Measurements from ENCODE around the gene STK32B. TPM values are rescaled to one million over a fixed set of nuclear protein-coding genes. Genes with fewer than 3 reads are reported as not detected.

The STK32B gene
- total RNA-seq, 4 donors from 2014 or later: 3.0 to 33.8 (median 4.3) TPM

GRCh38 chr4:5472160-5472591 lies 420.9 kb downstream of the STK32B start:
- DNase-seq: no peak
- Histone ChIP-seq H3K4me1 (no peaks in the 10 kb centered on the region), H3K27me3 (no peaks in the 10 kb centered on the region), H3K9me3 (no peaks in the 10 kb centered on the region), H3K36me3 (no peaks in the 10 kb centered on the region), H3K4me3 (no peak overlapping the region), H3K27ac (no peak overlapping the region)
- no peak for TF ChIP-seq CTCF (IDR thresholded peaks at IDR 0.05)
- TF ChIP-seq POLR2A (IDR thresholded peaks at IDR 0.05): no peak
- intact Hi-C loops (cut with DNase I; ENCODE audit: low total_unique reads): no loop called here

DNA sequence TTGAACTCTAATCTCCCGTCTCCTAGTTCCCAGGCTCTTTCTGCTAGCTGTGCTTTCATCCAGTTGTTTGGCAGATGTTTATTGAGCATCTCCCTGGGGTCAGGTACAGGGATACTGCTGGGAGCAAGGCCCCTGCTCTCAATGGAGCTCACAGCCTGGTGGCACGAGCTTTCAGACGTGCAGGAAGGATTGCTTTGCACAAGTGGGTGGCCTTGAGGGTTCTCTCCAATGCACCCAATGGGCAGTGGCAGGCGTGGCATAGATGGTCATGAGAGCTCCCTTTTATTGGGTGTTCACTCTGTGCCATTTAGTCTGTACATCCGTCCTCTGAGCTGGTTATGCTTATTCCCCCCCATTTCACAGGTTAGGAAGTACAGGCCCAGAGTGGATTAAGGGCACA lies 421.8 kb downstream of the STK32B start:
- Histone ChIP-seq H3K27ac (no peak overlapping the region), H3K27me3 (no peaks in the 10 kb centered on the region), H3K36me3 (no peaks in the 10 kb centered on the region), H3K4me1 (no peaks in the 10 kb centered on the region), H3K9me3 (no peaks in the 10 kb centered on the region), H3K4me3 (no peak overlapping the region)
- intact Hi-C loops (cut with DNase I; ENCODE audit: low total_unique reads): no loop called here
- TF ChIP-seq POLR2A (IDR thresholded peaks at IDR 0.05) (no peak), CTCF (IDR thresholded peaks at IDR 0.05) (no peak)
- DNase-seq: no peak

DNA sequence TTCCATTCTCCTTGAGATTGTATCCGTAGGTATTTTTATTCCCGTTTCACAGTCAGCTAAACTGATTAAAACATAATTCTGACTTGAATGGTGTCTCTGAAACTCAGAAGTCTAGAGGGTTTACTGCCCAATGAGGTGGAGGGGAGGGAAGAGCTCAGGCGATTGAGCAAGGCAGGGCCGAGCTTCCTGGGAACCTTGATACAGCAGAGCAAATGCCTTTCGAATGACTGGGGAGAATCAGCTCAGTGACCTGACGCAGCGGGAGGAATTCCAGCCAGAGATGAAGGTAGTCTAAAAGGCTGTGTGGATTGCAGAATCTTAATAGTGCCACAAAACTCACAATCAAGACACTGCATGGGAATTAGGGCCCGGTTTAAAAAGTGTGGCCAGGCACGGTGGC lies 423.5 kb downstream of the STK32B start:
- Histone ChIP-seq H3K27ac (no peak overlapping the region), H3K36me3 (no peaks in the 10 kb centered on the region), H3K4me1 (no peaks in the 10 kb centered on the region), H3K27me3 (no peaks in the 10 kb centered on the region), H3K9me3 (no peaks in the 10 kb centered on the region), H3K4me3 (no peak overlapping the region)
- TF ChIP-seq CTCF (IDR thresholded peaks at IDR 0.05) (no peak), POLR2A (IDR thresholded peaks at IDR 0.05) (no peak)
- DNase-seq: no peak
- intact Hi-C loops (cut with DNase I; ENCODE audit: low total_unique reads): no loop called here

DNA sequence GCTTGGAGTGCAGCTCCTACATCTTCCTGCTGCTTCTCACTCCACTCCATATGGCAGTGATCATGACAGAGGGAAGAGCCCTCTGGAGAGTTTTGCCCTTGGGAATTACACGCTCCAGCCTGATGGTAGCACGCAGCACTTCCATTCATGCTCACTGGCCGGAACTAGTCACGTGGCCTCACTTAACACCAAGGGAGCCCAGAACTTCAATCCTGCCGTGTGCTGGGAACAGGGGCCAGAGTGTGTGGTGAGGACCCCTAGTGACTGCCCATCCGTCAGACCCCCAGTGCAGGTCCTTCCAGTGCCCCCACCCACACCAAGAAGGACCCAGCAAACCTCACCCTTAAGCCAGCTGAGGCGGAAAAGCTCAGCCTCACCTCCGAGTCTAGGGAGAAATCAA lies 426.3 kb downstream of the STK32B start:
- Histone ChIP-seq H3K27me3 (no peaks in the 10 kb centered on the region), H3K27ac (no peak overlapping the region), H3K4me3 (no peak overlapping the region), H3K9me3 (no peaks in the 10 kb centered on the region), H3K4me1 (no peaks in the 10 kb centered on the region), H3K36me3 (no peaks in the 10 kb centered on the region)
- no peak for TF ChIP-seq CTCF (IDR thresholded peaks at IDR 0.05)
- no peak for TF ChIP-seq POLR2A (IDR thresholded peaks at IDR 0.05)
- DNase-seq: no peak
- intact Hi-C loops (cut with DNase I; ENCODE audit: low total_unique reads): no loop called here

- no peak overlapping the region for H3K27ac ChIP-seq
- no peaks in the 10 kb centered on the region for H3K27me3 ChIP-seq
- no peak for TF ChIP-seq POLR2A (IDR thresholded peaks at IDR 0.05)
- TF ChIP-seq CTCF (IDR thresholded peaks at IDR 0.05): no peak
- intact Hi-C loops (cut with DNase I; ENCODE audit: low total_unique reads): no loop called here
- H3K4me1 ChIP-seq: no peaks in the 10 kb centered on the region
- no peak overlapping the region for H3K4me3 ChIP-seq
- no peak for DNase-seq
- no peaks in the 10 kb centered on the region for H3K9me3 ChIP-seq
- no peaks in the 10 kb centered on the region for H3K36me3 ChIP-seq
These were observed 426.9 kb downstream of the STK32B start for GRCh38 chr4:5478169-5478568.
